ENCODE results near the gene PRPSAP2. TPM values are rescaled to one million over a fixed set of nuclear protein-coding genes. Genes with fewer than 3 reads are reported as not detected.

The PRPSAP2 gene
- total RNA-seq, 1 donor from 2014 or later = 25.3 TPM

DNA sequence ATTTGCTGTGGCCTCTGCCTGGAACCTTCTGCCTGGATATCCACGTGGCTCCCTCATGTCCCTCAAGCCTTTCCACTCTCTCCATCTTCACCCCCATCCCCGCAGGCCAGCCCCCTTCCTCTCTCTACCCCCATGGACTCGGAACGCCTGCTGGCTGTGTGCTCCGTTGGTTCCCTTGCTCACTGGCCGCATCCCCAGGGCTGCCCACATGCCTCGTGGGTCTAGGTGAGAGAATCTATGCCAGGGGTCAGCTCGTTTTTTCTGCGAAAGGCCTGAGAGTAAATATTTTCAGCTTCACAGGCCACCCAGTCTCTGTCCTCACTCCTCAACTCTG is 106.1 kb downstream of the PRPSAP2 start:
- TF ChIP-seq, protein P1, sequence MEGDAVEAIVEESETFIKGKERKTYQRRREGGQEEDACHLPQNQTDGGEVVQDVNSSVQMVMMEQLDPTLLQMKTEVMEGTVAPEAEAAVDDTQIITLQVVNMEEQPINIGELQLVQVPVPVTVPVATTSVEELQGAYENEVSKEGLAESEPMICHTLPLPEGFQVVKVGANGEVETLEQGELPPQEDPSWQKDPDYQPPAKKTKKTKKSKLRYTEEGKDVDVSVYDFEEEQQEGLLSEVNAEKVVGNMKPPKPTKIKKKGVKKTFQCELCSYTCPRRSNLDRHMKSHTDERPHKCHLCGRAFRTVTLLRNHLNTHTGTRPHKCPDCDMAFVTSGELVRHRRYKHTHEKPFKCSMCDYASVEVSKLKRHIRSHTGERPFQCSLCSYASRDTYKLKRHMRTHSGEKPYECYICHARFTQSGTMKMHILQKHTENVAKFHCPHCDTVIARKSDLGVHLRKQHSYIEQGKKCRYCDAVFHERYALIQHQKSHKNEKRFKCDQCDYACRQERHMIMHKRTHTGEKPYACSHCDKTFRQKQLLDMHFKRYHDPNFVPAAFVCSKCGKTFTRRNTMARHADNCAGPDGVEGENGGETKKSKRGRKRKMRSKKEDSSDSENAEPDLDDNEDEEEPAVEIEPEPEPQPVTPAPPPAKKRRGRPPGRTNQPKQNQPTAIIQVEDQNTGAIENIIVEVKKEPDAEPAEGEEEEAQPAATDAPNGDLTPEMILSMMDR (IDR thresholded peaks at IDR 0.05) = no peak
- H3K4me3 Mint-ChIP-seq (ENCODE audit: unreplicated experiment) = no peak overlapping the region
- no peak overlapping the region for H3K27ac Mint-ChIP-seq (ENCODE audit: unreplicated experiment)
- no peaks in the 10 kb centered on the region for H3K36me3 Mint-ChIP-seq (ENCODE audit: low read depth)
- peaks cover 15% of the 10 kb centered on the region for H3K4me1 Mint-ChIP-seq (ENCODE audit: low read depth)
- DNase-seq (ENCODE audit: low spot score) = no peak
- no peaks in the 10 kb centered on the region for H3K27me3 Mint-ChIP-seq (ENCODE audit: low read depth)
- no peaks in the 10 kb centered on the region for H3K9me3 Mint-ChIP-seq (ENCODE audit: low read depth)

DNA sequence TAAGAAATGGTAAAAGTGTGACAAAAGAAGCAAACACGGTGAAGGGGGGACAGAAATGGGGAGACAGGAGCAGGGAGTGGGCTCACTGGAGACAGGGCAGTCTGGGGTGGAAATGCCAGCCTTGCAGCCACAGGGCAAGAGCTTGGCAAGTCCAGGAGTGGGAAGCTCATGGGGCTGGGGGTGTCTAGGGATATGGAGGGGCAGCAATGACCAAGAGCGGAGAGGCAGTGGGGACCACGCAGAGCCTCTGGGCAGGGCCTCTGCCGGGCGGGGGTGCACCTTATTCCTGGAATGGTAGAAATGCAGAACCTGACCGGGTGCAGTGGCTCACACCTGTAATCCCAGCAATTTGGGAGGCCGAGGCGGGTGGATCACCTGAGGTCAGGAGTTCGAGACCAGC is 106.6 kb downstream of the PRPSAP2 start:
- H3K9me3 Mint-ChIP-seq (ENCODE audit: low read depth) = no peaks in the 10 kb centered on the region
- TF ChIP-seq, protein P1 (IDR thresholded peaks at IDR 0.05) = no peak
- no peaks in the 10 kb centered on the region for H3K27me3 Mint-ChIP-seq (ENCODE audit: low read depth)
- H3K36me3 Mint-ChIP-seq (ENCODE audit: low read depth) = no peaks in the 10 kb centered on the region
- H3K4me3 Mint-ChIP-seq (ENCODE audit: unreplicated experiment) = no peak overlapping the region
- no peak overlapping the region for H3K27ac Mint-ChIP-seq (ENCODE audit: unreplicated experiment)
- peaks cover 19% of the 10 kb centered on the region for H3K4me1 Mint-ChIP-seq (ENCODE audit: low read depth)
- DNase-seq (ENCODE audit: low spot score) = no peak

DNA sequence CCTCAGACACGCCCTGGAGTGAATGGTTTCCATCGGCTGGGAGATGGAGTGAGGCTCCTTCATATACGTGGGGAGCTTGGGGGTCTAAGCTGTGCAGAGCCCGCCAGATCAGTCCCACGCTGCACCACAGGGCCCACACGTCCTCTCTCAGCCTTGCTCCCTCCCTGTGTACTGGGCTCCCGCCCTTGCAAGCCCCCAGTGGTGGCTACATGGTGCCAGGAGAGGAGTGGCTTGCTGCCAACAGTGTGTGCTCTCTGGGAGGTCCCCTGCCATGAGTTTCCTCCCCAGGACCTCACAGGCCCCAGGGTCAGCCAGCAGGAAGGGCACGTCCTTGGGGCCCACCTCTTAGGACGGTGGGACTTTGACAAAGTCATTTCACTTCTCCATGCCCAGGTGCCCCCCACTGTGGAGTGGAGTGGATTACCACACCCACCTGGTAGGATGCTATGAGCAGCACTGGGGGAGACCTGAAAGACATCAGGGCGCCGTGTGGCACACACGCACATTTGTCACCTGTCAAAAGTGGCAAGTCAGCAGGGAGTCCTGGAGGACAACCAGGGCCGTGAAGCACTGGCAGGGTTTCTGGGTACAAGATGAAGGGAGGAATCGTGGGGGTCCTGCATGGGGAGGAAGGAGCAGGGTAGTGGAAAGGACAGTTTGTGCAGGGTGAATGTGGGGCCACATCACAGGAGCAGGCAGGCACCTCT is 107.8 kb downstream of the PRPSAP2 start:
- Mint-ChIP-seq H3K4me3 (ENCODE audit: unreplicated experiment) (no peak overlapping the region), H3K27ac (ENCODE audit: unreplicated experiment) (no peak overlapping the region), H3K4me1 (ENCODE audit: low read depth) (peaks cover 22% of the 10 kb centered on the region), H3K9me3 (ENCODE audit: low read depth) (no peaks in the 10 kb centered on the region), H3K27me3 (ENCODE audit: low read depth) (no peaks in the 10 kb centered on the region), H3K36me3 (ENCODE audit: low read depth) (peaks cover 2% of the 10 kb centered on the region)
- TF ChIP-seq, protein P1 (IDR thresholded peaks at IDR 0.05) = no peak
- no peak for DNase-seq (ENCODE audit: low spot score)

DNA sequence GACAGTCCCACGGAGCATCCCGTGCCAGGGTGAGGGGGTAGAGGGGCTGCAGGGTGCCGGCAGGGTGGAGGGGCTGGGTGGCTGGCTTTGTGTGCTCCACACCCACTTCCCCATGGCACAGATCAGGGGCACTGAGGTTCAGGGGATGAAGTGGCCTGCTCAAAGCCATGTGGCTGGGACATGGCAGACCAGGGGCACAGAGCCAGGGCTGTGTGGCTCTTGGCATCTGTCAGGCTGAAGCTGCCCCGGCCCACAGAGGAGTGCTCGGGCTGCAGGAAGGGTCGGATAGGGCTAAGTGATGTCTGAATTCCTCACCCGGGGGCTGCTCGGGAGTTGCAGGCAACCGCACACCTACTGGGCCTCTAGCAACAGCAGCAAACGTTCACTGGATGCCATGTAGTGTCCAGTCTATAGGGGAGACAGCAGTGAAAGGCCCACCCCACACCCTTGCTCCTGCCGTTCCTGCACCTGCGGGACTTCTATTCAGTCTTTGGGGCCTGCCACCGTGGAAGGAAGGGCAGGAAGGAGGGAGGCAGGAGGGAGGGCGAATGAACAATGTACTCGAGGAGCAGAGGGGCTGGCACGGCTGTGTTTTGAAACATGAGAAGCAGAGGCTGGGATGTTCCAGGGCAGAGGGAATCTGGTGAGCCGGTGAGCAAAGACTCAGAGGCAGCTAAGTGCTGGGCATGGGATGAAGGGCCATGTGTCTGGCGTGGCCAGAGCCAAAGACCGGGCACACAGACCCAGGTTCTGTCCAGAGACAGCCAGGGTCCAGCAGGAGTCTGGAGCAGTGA is 109.1 kb downstream of the PRPSAP2 start:
- no peak overlapping the region for H3K4me3 Mint-ChIP-seq (ENCODE audit: unreplicated experiment)
- no peak for DNase-seq (ENCODE audit: low spot score)
- H3K36me3 Mint-ChIP-seq (ENCODE audit: low read depth) = peaks cover 4% of the 10 kb centered on the region
- no peaks in the 10 kb centered on the region for H3K27me3 Mint-ChIP-seq (ENCODE audit: low read depth)
- H3K9me3 Mint-ChIP-seq (ENCODE audit: low read depth) = no peaks in the 10 kb centered on the region
- peaks cover 20% of the 10 kb centered on the region for H3K4me1 Mint-ChIP-seq (ENCODE audit: low read depth)
- TF ChIP-seq, protein P1 (IDR thresholded peaks at IDR 0.05) = no peak
- no peak overlapping the region for H3K27ac Mint-ChIP-seq (ENCODE audit: unreplicated experiment)

DNA sequence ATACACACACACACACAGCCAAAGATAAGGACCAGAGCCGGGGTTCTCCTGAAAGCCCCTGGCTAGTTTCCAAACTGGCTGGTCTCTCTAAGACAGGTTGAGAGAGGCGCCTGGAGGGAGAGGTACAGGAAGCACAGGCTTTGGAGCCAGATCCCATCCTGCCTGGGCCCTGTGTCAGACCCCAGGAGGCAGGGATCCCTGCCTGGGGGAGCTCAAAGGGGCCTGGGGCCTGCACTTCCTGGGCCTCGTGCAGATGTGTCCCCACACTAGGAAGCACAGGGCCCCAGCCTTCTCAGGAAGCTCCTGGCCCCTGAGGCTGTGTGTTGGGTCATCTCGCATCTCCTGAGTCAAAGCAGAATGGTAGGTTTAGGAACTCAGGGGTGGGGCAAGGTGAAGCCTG is 110.0 kb downstream of the PRPSAP2 start:
- Mint-ChIP-seq H3K27ac (ENCODE audit: unreplicated experiment) (no peak overlapping the region), H3K9me3 (ENCODE audit: low read depth) (no peaks in the 10 kb centered on the region), H3K4me1 (ENCODE audit: low read depth) (peaks cover 17% of the 10 kb centered on the region)

More for the DNA sequence above, 110.0 kb downstream of the PRPSAP2 start:
- no peak for DNase-seq (ENCODE audit: low spot score)
- no peaks in the 10 kb centered on the region for H3K27me3 Mint-ChIP-seq (ENCODE audit: low read depth)
- H3K4me3 Mint-ChIP-seq (ENCODE audit: unreplicated experiment) = no peak overlapping the region
- TF ChIP-seq, protein P1 (IDR thresholded peaks at IDR 0.05) = no peak
- peaks cover 4% of the 10 kb centered on the region for H3K36me3 Mint-ChIP-seq (ENCODE audit: low read depth)
